GM23338 (cell line): Measurements from ENCODE around the gene CLDN16.

Source experiments
- EZH2 ChIP-seq: fragments of 200-600 bp; sonication (generic); IDR thresholded peaks from one replicate; pipeline ENCODE4 v1.8.0; 2017; ENCODE audit warnings: antibody characterized with exemption, mild to moderate bottlenecking, low read depth; ENCODE audit not compliant: unreplicated experiment
- POLR2AphosphoS5 ChIP-seq: IDR thresholded peaks from 2 replicates; pipeline ENCODE4 v1.6.1; 2016; ENCODE audit warnings: antibody characterized with exemption, low read depth
- TF ChIP-seq, protein P1 (sequence below), 2 experiments: fragments of 200-600 bp in 1 of 2; sonication (generic) in 1 of 2; conservative IDR thresholded peaks; 2 replicates each; pipeline versions ENCODE4 v1.5.1 to v1.6.1; 2016 to 2017; ENCODE audit warnings: antibody characterized with exemption in 2 of 2, low read depth in 2 of 2, mild to moderate bottlenecking in 2 of 2, moderate library complexity in 1 of 2

DNA sequence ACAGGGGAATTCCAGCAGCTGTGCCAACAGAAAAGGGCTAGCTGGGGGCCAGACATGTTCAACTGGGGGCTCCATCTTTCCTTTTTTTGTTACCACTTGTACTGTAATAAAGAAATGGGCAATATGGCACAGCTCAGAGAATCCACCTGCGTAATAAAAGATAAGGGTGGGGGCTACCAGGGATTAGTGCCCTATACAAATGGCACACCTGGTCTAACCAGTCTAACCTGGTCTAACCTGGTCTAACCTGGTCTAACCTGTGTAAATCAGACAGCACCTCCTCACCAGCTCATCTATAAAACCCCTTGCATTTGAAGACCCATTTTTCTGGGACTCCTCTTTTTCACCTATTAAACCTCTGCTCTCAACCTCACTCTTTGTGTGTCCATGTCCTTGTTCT is 26.2 kb upstream of the CLDN16 start:
- TF ChIP-seq, protein P1, sequence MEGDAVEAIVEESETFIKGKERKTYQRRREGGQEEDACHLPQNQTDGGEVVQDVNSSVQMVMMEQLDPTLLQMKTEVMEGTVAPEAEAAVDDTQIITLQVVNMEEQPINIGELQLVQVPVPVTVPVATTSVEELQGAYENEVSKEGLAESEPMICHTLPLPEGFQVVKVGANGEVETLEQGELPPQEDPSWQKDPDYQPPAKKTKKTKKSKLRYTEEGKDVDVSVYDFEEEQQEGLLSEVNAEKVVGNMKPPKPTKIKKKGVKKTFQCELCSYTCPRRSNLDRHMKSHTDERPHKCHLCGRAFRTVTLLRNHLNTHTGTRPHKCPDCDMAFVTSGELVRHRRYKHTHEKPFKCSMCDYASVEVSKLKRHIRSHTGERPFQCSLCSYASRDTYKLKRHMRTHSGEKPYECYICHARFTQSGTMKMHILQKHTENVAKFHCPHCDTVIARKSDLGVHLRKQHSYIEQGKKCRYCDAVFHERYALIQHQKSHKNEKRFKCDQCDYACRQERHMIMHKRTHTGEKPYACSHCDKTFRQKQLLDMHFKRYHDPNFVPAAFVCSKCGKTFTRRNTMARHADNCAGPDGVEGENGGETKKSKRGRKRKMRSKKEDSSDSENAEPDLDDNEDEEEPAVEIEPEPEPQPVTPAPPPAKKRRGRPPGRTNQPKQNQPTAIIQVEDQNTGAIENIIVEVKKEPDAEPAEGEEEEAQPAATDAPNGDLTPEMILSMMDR (conservative IDR thresholded peaks at IDR 0.05; ENCODE audit: low read depth in 2 of 2): no peak
- no peak for TF ChIP-seq POLR2AphosphoS5
- no peak for TF ChIP-seq EZH2
